HCT116 (cell line): ENCODE data around the gene SLC46A1. TPM values are rescaled to one million over a fixed set of nuclear protein-coding genes. Genes with fewer than 3 reads are reported as not detected.

Experiments used
- ATAC-seq: fragments of 200-7000 bp; cut with Tn5 transposase; 2 replicates; pipeline ENCODE4 v1.9.1; 2020; ENCODE audit warnings: mild to moderate bottlenecking, moderate library complexity
- BruUV-seq: library from RNA; stranded (reverse); fragments of 400-500 nt; replicated peaks from 2 replicates; lab custom pipeline; 2021; lab: Mats Ljungman, UMichigan
- CTCF ChIA-PET: fragments of 300-600 bp; sonication (Branson Sonifier 250); formaldehyde crosslinking; loops from one replicate; lab custom pipeline; 2021; ENCODE audit warnings: antibody characterized with exemption; lab: Charles Lee
- POLR2A ChIA-PET: fragments of 300-600, 350-600 bp; sonication (Branson Sonifier 250); formaldehyde crosslinking; loops from one replicate; lab custom pipeline; 2021; ENCODE audit warnings: antibody characterized with exemption; lab: Charles Lee
- RAD21 ChIA-PET, 2 experiments: fragments of 300-600 bp; sonication (Branson Sonifier 250); formaldehyde crosslinking; loops; one replicate each; lab custom pipeline; 2023; ENCODE audit warnings: low total read pairs in 2 of 2; ENCODE audit not compliant: uncharacterized antibody in 2 of 2, unreplicated experiment in 2 of 2, low non-redundant PET in 1 of 2; lab: Charles Lee
- DNase-seq: peaks from one replicate; pipeline ENCODE4 v3.0.0-alpha.2; 2010; ENCODE audit warnings: low read depth, low spot score
- H2AFZ ChIP-seq: fragments of 200-600 bp; shearing (Covaris generic), sonication (generic); 2 replicates; pipeline ENCODE4 v1.6.1; 2017; ENCODE audit warnings: low read depth, mixed run types, mixed read lengths, antibody characterized with exemption, low read length; ENCODE audit not compliant: poor library complexity, severe bottlenecking
- H3K27ac ChIP-seq: 2 replicates; pipeline ENCODE4 v1.5.1; 2012; ENCODE audit warnings: low read depth, low read length
- H3K27me3 ChIP-seq: fragments of 200-600 bp; sonication (generic); 2 replicates; pipeline ENCODE4 v1.6.1; 2016; ENCODE audit warnings: mixed run types, low read length, mixed read lengths; ENCODE audit not compliant: insufficient read depth
- H3K36me3 ChIP-seq, 2 experiments: fragments of 200-500 bp in 1 of 2; fragments of 200-600 bp in 1 of 2; sonication (Bioruptor generic) in 1 of 2; sonication (generic) in 1 of 2; 2 replicates each; pipeline versions ENCODE4 v1.5.1 to v1.6.1; 2014 to 2016; ENCODE audit warnings: low read length in 2 of 2, inconsistent platforms in 1 of 2, mixed read lengths in 1 of 2, mixed run types in 1 of 2; ENCODE audit not compliant: insufficient read depth in 2 of 2, control insufficient read depth in 1 of 2
- H3K4me1 ChIP-seq, 2 experiments: fragments of 200-600 bp in 1 of 2; sonication (generic) in 1 of 2; 2 replicates each; pipeline versions ENCODE4 v1.5.1 to v1.6.1; 2012 to 2017; ENCODE audit warnings: low read length in 2 of 2, inconsistent platforms in 1 of 2, mild to moderate bottlenecking in 1 of 2, mixed read lengths in 1 of 2, mixed run types in 1 of 2, moderate library complexity in 1 of 2; ENCODE audit not compliant: insufficient read depth in 2 of 2, control insufficient read depth in 1 of 2
- H3K4me2 ChIP-seq: fragments of 200-600 bp; sonication (generic); 2 replicates; pipeline ENCODE4 v1.6.1; 2017; ENCODE audit warnings: mixed run types, low read length, mixed read lengths
- H3K4me3 ChIP-seq, 2 experiments: fragments of 200-600 bp in 1 of 2; sonication (generic) in 1 of 2; replicated peaks in 1 of 2; 2 replicates each; pipeline ENCODE4 v1.5.1; 2011 to 2016; ENCODE audit warnings: low read length in 2 of 2, control low read depth in 1 of 2, low read depth in 1 of 2, mild to moderate bottlenecking in 1 of 2, mixed read lengths in 1 of 2, mixed run types in 1 of 2
- H3K79me2 ChIP-seq: fragments of 200-600 bp; sonication (generic); 2 replicates; pipeline ENCODE4 v1.6.1; 2017; ENCODE audit warnings: mild to moderate bottlenecking, mixed run types, low read length, moderate library complexity, mixed read lengths; ENCODE audit not compliant: insufficient read depth
- H3K9ac ChIP-seq: fragments of 200-600 bp; sonication (generic); 2 replicates; pipeline ENCODE4 v1.6.1; 2016; ENCODE audit warnings: low read length, mixed read lengths
- H3K9me2 ChIP-seq: fragments of 200-600 bp; sonication (generic), shearing (Covaris generic); 2 replicates; pipeline ENCODE4 v1.6.1; 2017; ENCODE audit warnings: mixed run types, mild to moderate bottlenecking, moderate library complexity; ENCODE audit not compliant: insufficient read depth
- H3K9me3 ChIP-seq, 2 experiments: fragments of 200-500 bp in 1 of 2; fragments of 200-600 bp in 1 of 2; sonication (Bioruptor generic) in 1 of 2; sonication (generic) in 1 of 2; 2 replicates each; pipeline ENCODE4 v1.6.1; 2014 to 2017; ENCODE audit warnings: low read length in 2 of 2, mixed read lengths in 2 of 2, inconsistent platforms in 1 of 2, low read depth in 1 of 2, mild to moderate bottlenecking in 1 of 2, mixed run types in 1 of 2, moderate library complexity in 1 of 2; ENCODE audit not compliant: control insufficient read depth in 1 of 2, insufficient read depth in 1 of 2
- H4K20me1 ChIP-seq: fragments of 200-600 bp; sonication (generic), shearing (Covaris generic); 2 replicates; pipeline ENCODE4 v1.6.1; 2017; ENCODE audit warnings: mixed run types, mild to moderate bottlenecking, moderate library complexity; ENCODE audit not compliant: insufficient read depth
- CEBPB ChIP-seq: IDR thresholded peaks from 2 replicates; pipeline ENCODE4 v1.6.1; 2012; ENCODE audit warnings: low read depth
- EGR1 ChIP-seq: IDR thresholded peaks from 2 replicates; pipeline ENCODE4 v1.6.1; 2012; ENCODE audit warnings: low read depth
- ELF1 ChIP-seq: IDR thresholded peaks from 2 replicates; pipeline ENCODE4 v1.6.1; 2012; ENCODE audit warnings: low read depth, borderline replicate concordance
- EZH2 ChIP-seq: fragments of 200-600 bp; sonication (generic); IDR thresholded peaks from 2 replicates; pipeline ENCODE4 v1.6.1; 2017; ENCODE audit warnings: antibody characterized with exemption, mixed run types
- EZH2phosphoT487 ChIP-seq: fragments of 200-600 bp; IDR thresholded peaks from 2 replicates; pipeline ENCODE4 v1.6.1; 2018; ENCODE audit warnings: antibody characterized with exemption, borderline replicate concordance
- FOSL1 ChIP-seq: IDR thresholded peaks from 2 replicates; pipeline ENCODE4 v1.6.1; 2012; ENCODE audit warnings: low read depth
- POLR2A ChIP-seq: IDR thresholded peaks from 2 replicates; pipeline ENCODE4 v1.7.0; 2011; ENCODE audit warnings: borderline replicate concordance; ENCODE audit not compliant: insufficient read depth, insufficient read length; ENCODE audit errors: extremely low read depth
- POLR2AphosphoS5 ChIP-seq: IDR thresholded peaks from 2 replicates; pipeline ENCODE4 v1.6.1; 2011; ENCODE audit warnings: mild to moderate bottlenecking, low read depth, low read length, moderate library complexity
- SIN3A ChIP-seq: IDR thresholded peaks from 2 replicates; pipeline ENCODE4 v1.6.1; 2012; ENCODE audit warnings: low read depth
- SP1 ChIP-seq: IDR thresholded peaks from 2 replicates; pipeline ENCODE4 v1.6.1; 2012; ENCODE audit warnings: low read depth
- TCF7L2 ChIP-seq: IDR thresholded peaks from 2 replicates; pipeline ENCODE4 v1.7.0; 2011; ENCODE audit warnings: borderline replicate concordance, inconsistent platforms; ENCODE audit not compliant: insufficient read depth, insufficient read length; ENCODE audit errors: extremely low read depth
- ZFX ChIP-seq: fragments of 450-650 bp; IDR thresholded peaks from 2 replicates; pipeline ENCODE4 v1.6.1; 2017
- ZNF274 ChIP-seq: fragments of 200-500 bp; sonication (Bioruptor generic); IDR thresholded peaks from 2 replicates; pipeline ENCODE4 v1.6.1; 2014; ENCODE audit warnings: mild to moderate bottlenecking, low read depth, low read length, inconsistent platforms
- intact Hi-C: fragments of 100-400 bp; cut with micrococcal nuclease; formaldehyde crosslinking; loops from 2 replicates; pipeline ENCODE4 v1.10.0; 2022
- total RNA-seq: library from RNA; stranded (reverse); gene quantifications from one replicate; pipeline ENCODE4 v1.2.1, GENCODE V29; 2021; ENCODE audit not compliant: unreplicated experiment
- TF ChIP-seq, protein P1 (sequence below), 3 experiments: fragments of 200-600 bp in 1 of 3; sonication (generic) in 1 of 3; IDR thresholded peaks in 2 of 3; conservative IDR thresholded peaks in 1 of 3; 2 replicates each; pipeline ENCODE4 v1.5.1; 2012 to 2017; ENCODE audit warnings: low read depth in 2 of 3, low read length in 2 of 3, antibody characterized with exemption in 1 of 3, borderline replicate concordance in 1 of 3, control low read depth in 1 of 3, mild to moderate bottlenecking in 1 of 3, mixed read lengths in 1 of 3, mixed run types in 1 of 3, moderate library complexity in 1 of 3; ENCODE audit not compliant: insufficient read depth in 1 of 3
- TF ChIP-seq, protein P2 (sequence below): IDR thresholded peaks from 2 replicates; pipeline ENCODE4 v1.6.1; 2012; ENCODE audit warnings: low read depth
- TF ChIP-seq, protein P3 (sequence below): IDR thresholded peaks from 2 replicates; pipeline ENCODE4 v1.6.1; 2011; ENCODE audit warnings: mild to moderate bottlenecking, low read length, moderate library complexity; ENCODE audit not compliant: insufficient replicate concordance; ENCODE audit errors: extremely low read depth

Gene SLC46A1
- total RNA-seq, 1 experiment from 2014 or later = 17.8 TPM

DNA sequence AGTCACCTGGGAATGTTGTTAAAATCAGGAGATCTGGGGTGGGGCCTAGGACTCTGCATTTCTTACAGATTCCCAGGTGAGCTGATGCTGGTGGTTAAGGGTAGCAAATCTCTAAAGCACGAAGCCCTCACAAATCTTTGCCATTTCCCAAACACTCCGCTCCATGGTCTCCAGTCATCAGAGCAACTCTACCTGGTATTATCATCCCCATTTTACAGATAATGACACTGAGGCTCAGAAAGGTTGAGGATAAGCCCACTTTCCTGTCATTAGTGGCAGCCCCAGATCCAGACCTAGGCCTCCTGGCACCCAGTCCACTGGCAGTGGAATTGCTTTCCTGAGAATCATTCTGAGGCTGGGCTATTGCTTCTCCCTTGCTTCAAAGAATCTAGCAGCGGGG lies 8.7 kb downstream of the SLC46A1 start:
- POLR2A ChIA-PET = no interaction called here

More for the DNA sequence above, 8.7 kb downstream of the SLC46A1 start:
- H3K4me1 ChIP-seq = no peaks in the 10 kb centered on the region
- DNase-seq (no peak), ATAC-seq (no peak)
- ChIA-PET CTCF (no interaction called here), RAD21 (no interaction called here)
- no peak overlapping the region for H2AFZ ChIP-seq
- H3K79me2 ChIP-seq = no peaks in the 10 kb centered on the region
- no peaks in the 10 kb centered on the region for H3K9me3 ChIP-seq
- H3K9me2 ChIP-seq = no peaks in the 10 kb centered on the region
- H3K27ac ChIP-seq = no peak overlapping the region
- no TSS peak for BruUV-seq
- H3K36me3 ChIP-seq = peaks cover 10 to 13% of the 10 kb centered on the region in 2 experiments; a peak in 3 of 4 replicates
- TF ChIP-seq EZH2 (no peak), SIN3A (no peak), ELF1 (no peak), CEBPB (no peak), FOSL1 (no peak), ZNF274 (no peak), ZFX (no peak), EGR1 (no peak), POLR2A (no peak), POLR2AphosphoS5 (no peak), TCF7L2 (no peak), SP1 (no peak), EZH2phosphoT487 (no peak)
- TF ChIP-seq, protein P1, sequence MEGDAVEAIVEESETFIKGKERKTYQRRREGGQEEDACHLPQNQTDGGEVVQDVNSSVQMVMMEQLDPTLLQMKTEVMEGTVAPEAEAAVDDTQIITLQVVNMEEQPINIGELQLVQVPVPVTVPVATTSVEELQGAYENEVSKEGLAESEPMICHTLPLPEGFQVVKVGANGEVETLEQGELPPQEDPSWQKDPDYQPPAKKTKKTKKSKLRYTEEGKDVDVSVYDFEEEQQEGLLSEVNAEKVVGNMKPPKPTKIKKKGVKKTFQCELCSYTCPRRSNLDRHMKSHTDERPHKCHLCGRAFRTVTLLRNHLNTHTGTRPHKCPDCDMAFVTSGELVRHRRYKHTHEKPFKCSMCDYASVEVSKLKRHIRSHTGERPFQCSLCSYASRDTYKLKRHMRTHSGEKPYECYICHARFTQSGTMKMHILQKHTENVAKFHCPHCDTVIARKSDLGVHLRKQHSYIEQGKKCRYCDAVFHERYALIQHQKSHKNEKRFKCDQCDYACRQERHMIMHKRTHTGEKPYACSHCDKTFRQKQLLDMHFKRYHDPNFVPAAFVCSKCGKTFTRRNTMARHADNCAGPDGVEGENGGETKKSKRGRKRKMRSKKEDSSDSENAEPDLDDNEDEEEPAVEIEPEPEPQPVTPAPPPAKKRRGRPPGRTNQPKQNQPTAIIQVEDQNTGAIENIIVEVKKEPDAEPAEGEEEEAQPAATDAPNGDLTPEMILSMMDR (IDR thresholded peaks at IDR 0.05 in 2 of 3, conservative IDR thresholded peaks at IDR 0.05 in 1 of 3; ENCODE audit: borderline replicate concordance in 1 of 3, insufficient read depth in 1 of 3, low read depth in 2 of 3, low read length in 2 of 3) = no peak
- TF ChIP-seq, protein P2, sequence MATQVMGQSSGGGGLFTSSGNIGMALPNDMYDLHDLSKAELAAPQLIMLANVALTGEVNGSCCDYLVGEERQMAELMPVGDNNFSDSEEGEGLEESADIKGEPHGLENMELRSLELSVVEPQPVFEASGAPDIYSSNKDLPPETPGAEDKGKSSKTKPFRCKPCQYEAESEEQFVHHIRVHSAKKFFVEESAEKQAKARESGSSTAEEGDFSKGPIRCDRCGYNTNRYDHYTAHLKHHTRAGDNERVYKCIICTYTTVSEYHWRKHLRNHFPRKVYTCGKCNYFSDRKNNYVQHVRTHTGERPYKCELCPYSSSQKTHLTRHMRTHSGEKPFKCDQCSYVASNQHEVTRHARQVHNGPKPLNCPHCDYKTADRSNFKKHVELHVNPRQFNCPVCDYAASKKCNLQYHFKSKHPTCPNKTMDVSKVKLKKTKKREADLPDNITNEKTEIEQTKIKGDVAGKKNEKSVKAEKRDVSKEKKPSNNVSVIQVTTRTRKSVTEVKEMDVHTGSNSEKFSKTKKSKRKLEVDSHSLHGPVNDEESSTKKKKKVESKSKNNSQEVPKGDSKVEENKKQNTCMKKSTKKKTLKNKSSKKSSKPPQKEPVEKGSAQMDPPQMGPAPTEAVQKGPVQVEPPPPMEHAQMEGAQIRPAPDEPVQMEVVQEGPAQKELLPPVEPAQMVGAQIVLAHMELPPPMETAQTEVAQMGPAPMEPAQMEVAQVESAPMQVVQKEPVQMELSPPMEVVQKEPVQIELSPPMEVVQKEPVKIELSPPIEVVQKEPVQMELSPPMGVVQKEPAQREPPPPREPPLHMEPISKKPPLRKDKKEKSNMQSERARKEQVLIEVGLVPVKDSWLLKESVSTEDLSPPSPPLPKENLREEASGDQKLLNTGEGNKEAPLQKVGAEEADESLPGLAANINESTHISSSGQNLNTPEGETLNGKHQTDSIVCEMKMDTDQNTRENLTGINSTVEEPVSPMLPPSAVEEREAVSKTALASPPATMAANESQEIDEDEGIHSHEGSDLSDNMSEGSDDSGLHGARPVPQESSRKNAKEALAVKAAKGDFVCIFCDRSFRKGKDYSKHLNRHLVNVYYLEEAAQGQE = no peak
- TF ChIP-seq, protein P3, sequence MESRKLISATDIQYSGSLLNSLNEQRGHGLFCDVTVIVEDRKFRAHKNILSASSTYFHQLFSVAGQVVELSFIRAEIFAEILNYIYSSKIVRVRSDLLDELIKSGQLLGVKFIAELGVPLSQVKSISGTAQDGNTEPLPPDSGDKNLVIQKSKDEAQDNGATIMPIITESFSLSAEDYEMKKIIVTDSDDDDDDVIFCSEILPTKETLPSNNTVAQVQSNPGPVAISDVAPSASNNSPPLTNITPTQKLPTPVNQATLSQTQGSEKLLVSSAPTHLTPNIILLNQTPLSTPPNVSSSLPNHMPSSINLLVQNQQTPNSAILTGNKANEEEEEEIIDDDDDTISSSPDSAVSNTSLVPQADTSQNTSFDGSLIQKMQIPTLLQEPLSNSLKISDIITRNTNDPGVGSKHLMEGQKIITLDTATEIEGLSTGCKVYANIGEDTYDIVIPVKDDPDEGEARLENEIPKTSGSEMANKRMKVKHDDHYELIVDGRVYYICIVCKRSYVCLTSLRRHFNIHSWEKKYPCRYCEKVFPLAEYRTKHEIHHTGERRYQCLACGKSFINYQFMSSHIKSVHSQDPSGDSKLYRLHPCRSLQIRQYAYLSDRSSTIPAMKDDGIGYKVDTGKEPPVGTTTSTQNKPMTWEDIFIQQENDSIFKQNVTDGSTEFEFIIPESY = no peak
- no peak overlapping the region for H3K9ac ChIP-seq
- intact Hi-C loops = no loop called here
- no peaks in the 10 kb centered on the region for H4K20me1 ChIP-seq
- no peak overlapping the region for H3K4me3 ChIP-seq
- H3K4me2 ChIP-seq = no peak overlapping the region
- no peaks in the 10 kb centered on the region for H3K27me3 ChIP-seq
